NCI-H1105 treated with DMSO at 0.1 percent for 48 hours (cell line): Measurements from ENCODE around the gene TUBGCP5.

Experiments
- DNase-seq: peaks from one replicate; lab custom pipeline; 2025; lab: John Stamatoyannopoulos, UW

Gene TUBGCP5

DNA sequence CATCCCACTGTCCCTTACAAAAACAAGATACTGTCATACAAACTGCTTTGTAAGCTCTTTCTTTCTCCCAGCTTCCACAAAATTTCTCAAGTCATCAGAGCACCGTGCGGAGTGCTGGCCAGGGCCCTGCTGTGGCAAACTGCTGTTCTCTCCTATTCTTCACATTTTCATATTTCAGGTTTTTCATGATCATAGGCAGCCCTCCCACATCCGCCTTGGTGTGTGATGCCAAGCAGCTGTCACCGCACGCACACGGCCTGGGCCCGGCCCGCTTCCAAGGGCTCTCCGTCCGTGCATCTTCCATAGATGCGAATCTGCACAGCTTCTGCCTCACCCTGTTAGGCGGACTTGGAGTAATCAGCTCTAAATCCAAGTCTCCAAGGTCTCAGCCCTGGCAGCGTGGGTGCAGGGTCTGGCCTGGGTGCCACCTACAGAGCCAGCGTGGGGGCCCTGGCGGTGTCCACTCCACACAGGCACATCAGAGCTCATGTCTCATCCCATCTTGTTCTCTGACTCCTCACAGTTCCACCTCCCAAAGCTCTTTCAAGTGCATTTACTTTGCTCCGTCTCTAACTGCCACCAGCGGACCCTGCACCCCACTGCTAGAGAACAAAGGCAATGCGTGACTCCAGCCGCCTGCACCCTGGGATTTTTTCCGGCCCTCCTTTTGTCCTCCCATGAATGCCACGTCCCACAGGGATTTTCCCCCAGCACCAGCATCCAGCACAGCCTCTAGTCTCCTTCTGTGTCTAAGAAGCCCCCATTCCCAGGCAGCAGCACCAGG, 86.4 kb downstream of the TUBGCP5 start:
- no peak for DNase-seq

- no peak for DNase-seq
Measured at GRCh38 chr15:22951381-22952280, 87.7 kb downstream of the TUBGCP5 start.

DNA sequence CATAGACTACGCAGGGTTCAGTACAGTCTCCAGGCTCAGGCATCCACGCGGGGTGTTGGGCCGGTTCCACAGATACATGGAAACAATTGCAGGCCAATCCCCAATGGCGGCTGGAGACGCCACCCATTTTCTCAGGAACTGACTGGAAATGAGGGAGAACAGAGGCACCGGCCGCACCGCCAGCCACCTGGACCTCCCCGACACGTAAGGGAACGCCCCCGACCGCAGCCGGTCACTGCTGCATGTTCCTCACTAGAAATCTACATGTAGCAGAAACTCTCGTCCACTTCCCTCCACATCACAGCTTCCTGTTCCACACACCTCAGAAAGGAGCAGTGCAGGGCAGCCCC, 88.4 kb downstream of the TUBGCP5 start:
- no peak for DNase-seq

- DNase-seq, result no peak
Measured at GRCh38 chr15:22950256-22950990, 88.9 kb downstream of the TUBGCP5 start.
